Liver (tissue), 9 donors: Measurements from ENCODE around the gene GPR152. TPM values are rescaled to one million over a fixed set of nuclear protein-coding genes. Genes with fewer than 3 reads are reported as not detected.
A peak's percentile ranks its signal among the peaks of the same experiment; 100 is the strongest.
"Not testable (repeated sequence)": the region's sequence is repeated elsewhere in the genome, so short reads cannot be mapped to it uniquely, and the experiment has no call there.

Source experiments
- DNase-seq: peaks from one replicate; pipeline ENCODE4 v3.0.0-alpha.2; 2017; ENCODE audit warnings: low spot score
- H3K27ac ChIP-seq, 2 donors: one replicate each; pipeline ENCODE4 v1.7.0; 2013; ENCODE audit warnings: inconsistent platforms in 2 of 2, low read length in 2 of 2, control low read depth in 1 of 2, low read depth in 1 of 2, mild to moderate bottlenecking in 1 of 2
- H3K27me3 ChIP-seq, 4 donors: one replicate each; pipeline versions ENCODE4 v1.6.1 to v1.7.0; 2013; ENCODE audit warnings: low read length in 3 of 4, inconsistent platforms in 1 of 4, mild to moderate bottlenecking in 1 of 4, moderate library complexity in 1 of 4; ENCODE audit not compliant: control insufficient read depth in 4 of 4, insufficient read depth in 4 of 4
- H3K36me3 ChIP-seq, 4 donors: one replicate each; pipeline versions ENCODE4 v1.6.1 to v1.7.0; 2013; ENCODE audit warnings: low read length in 3 of 4, mild to moderate bottlenecking in 3 of 4, low read depth in 1 of 4, moderate library complexity in 1 of 4; ENCODE audit not compliant: control insufficient read depth in 4 of 4, insufficient read depth in 3 of 4
- H3K4me1 ChIP-seq, 4 donors: one replicate each; pipeline versions ENCODE4 v1.6.1 to v1.7.0; 2013; ENCODE audit warnings: low read length in 3 of 4, mild to moderate bottlenecking in 3 of 4, moderate library complexity in 1 of 4; ENCODE audit not compliant: control insufficient read depth in 4 of 4, insufficient read depth in 4 of 4
- H3K4me3 ChIP-seq, 3 donors: one replicate each; pipeline versions ENCODE4 v1.6.1 to v1.7.0; 2013; ENCODE audit warnings: low read length in 3 of 3, control low read depth in 1 of 3, low read depth in 1 of 3, mild to moderate bottlenecking in 1 of 3
- H3K9ac ChIP-seq, 2 donors: one replicate each; pipeline ENCODE4 v1.7.0; 2013; ENCODE audit warnings: low read length in 2 of 2, mild to moderate bottlenecking in 2 of 2, moderate library complexity in 2 of 2, control low read depth in 1 of 2, low read depth in 1 of 2
- H3K9me3 ChIP-seq, 4 donors: one replicate each; pipeline versions ENCODE4 v1.6.1 to v1.7.0; 2013; ENCODE audit warnings: low read length in 3 of 4; ENCODE audit not compliant: control insufficient read depth in 4 of 4
- EGR1 ChIP-seq, 2 donors: IDR thresholded peaks; 2 replicates each; pipeline ENCODE4 v1.6.1; 2016 to 2018; ENCODE audit warnings: antibody characterized with exemption in 2 of 2, low read depth in 2 of 2
- FOXA1 ChIP-seq: IDR thresholded peaks from 2 replicates; pipeline ENCODE4 v1.6.1; 2016; ENCODE audit warnings: antibody characterized with exemption
- FOXA2 ChIP-seq: IDR thresholded peaks from 2 replicates; pipeline ENCODE4 v1.6.1; 2016; ENCODE audit warnings: antibody characterized with exemption
- GABPA ChIP-seq, 2 donors: IDR thresholded peaks in 1 of 2; conservative IDR thresholded peaks in 1 of 2; 2 replicates each; pipeline ENCODE4 v1.6.1; 2016; ENCODE audit warnings: antibody characterized with exemption in 2 of 2, mild to moderate bottlenecking in 1 of 2, moderate library complexity in 1 of 2
- HNF4A ChIP-seq, 2 donors: conservative IDR thresholded peaks; 2 replicates each; pipeline ENCODE4 v1.6.1; 2016; ENCODE audit warnings: antibody characterized with exemption in 2 of 2, mild to moderate bottlenecking in 2 of 2
- HNF4G ChIP-seq: IDR thresholded peaks from 2 replicates; pipeline ENCODE4 v1.6.1; 2016; ENCODE audit warnings: antibody characterized with exemption
- JUND ChIP-seq, 2 donors: IDR thresholded peaks; 2 replicates each; pipeline ENCODE4 v1.6.1; 2016; ENCODE audit warnings: antibody characterized with exemption in 2 of 2
- NR2F2 ChIP-seq: IDR thresholded peaks from 2 replicates; pipeline ENCODE4 v1.6.1; 2016; ENCODE audit warnings: antibody characterized with exemption
- RAD21 ChIP-seq, 2 donors: IDR thresholded peaks; 2 replicates each; pipeline ENCODE4 v1.6.1; 2016; ENCODE audit warnings: antibody characterized with exemption in 2 of 2, mild to moderate bottlenecking in 2 of 2
- RXRA ChIP-seq, 2 donors: IDR thresholded peaks; 2 replicates each; pipeline ENCODE4 v1.6.1; 2017 to 2018; ENCODE audit warnings: antibody characterized with exemption in 2 of 2, mild to moderate bottlenecking in 1 of 2
- SP1 ChIP-seq: IDR thresholded peaks from 2 replicates; pipeline ENCODE4 v1.6.1; 2018; ENCODE audit warnings: antibody characterized with exemption, mild to moderate bottlenecking
- TAF1 ChIP-seq: conservative IDR thresholded peaks from 2 replicates; pipeline ENCODE4 v1.6.1; 2016; ENCODE audit warnings: antibody characterized with exemption, mild to moderate bottlenecking
- YY1 ChIP-seq: IDR thresholded peaks from 2 replicates; pipeline ENCODE4 v1.6.1; 2016; ENCODE audit warnings: antibody characterized with exemption, mild to moderate bottlenecking
- whole genome bisulfite sequencing: extraction: QIAGEN DNeasy Blood & Tissue Kit; methylation state at CpG from one replicate; pipeline ENCODE4 v1.1.7; 2013; 5-methylcytosine and 5-hydroxymethylcytosine counted together
- polyA plus RNA-seq, 2 donors: library from polyadenylated mRNA; stranded (reverse) in 1 of 2; unstranded in 1 of 2; fragments of 200-250 nt in 1 of 2; fragments of >200 nt in 1 of 2; fragmentation: Nextera tagmentation in 1 of 2; extraction: Ambion mirVana in 1 of 2; gene quantifications; one replicate each; pipeline versions ENCODE4 v1.2.1 to v1.2.3, GENCODE V29; 2013 to 2015
- total RNA-seq, 2 donors: library from RNA; depleted of rRNA; stranded (reverse); fragments of >200 nt; gene quantifications; one replicate each; pipeline ENCODE4 v1.2.3, GENCODE V29; 2014
- TF ChIP-seq, protein P1 (sequence below): IDR thresholded peaks from 2 replicates; pipeline ENCODE4 v1.6.1; 2016; ENCODE audit warnings: antibody characterized with exemption
- TF ChIP-seq, protein P2 (sequence below): fragments of 150-350 bp; IDR thresholded peaks from 2 replicates; pipeline ENCODE4 v1.5.1; 2017; ENCODE audit warnings: improper control_type of control experiment, low read depth, low read length; ENCODE audit not compliant: missing input control
- TF ChIP-seq, protein P3 (sequence below): IDR thresholded peaks from 2 replicates; pipeline ENCODE4 v1.6.1; 2016; ENCODE audit warnings: antibody characterized with exemption
- TF ChIP-seq, protein P4 (sequence below): IDR thresholded peaks from 2 replicates; pipeline ENCODE4 v1.6.1; 2016; ENCODE audit warnings: antibody characterized with exemption
- TF ChIP-seq, protein P5 (sequence below): IDR thresholded peaks from 2 replicates; pipeline ENCODE4 v1.6.1; 2016; ENCODE audit warnings: antibody characterized with exemption, mild to moderate bottlenecking
- donor health status: healthy.
- donor health status: healthy.
- donor health status: healthy.
- donor health status: healthy.
- donor health status: healthy.

The GPR152 gene
- total and polyA plus RNA-seq, 4 donors = not detected

DNA sequence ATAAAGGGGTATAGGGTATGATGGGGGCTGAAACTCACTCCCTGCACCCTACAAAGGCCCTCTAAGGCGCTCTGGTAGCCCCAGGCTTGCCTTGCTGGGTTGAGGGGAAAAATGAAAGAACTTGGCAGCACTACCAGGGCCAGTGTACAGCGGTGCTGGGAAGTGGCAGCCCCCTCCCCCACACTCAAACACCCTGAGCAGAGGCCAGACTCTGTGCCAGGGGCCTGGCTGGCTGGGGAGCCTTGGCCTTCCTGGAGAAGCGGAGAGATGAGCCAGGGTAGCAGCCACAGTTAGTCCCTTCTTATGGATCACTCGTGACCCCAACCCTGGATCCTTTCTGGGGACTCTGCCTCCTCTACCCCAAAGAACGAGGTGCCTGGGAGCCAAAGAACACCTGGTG lies 13.8 kb upstream of the GPR152 start:
- H3K27me3 ChIP-seq = no peaks in the 10 kb centered on the region
- H3K9me3 ChIP-seq = no peaks in the 10 kb centered on the region
- peak in 1 of 2 donors; percentile 9 for TF ChIP-seq RXRA (IDR thresholded peaks at IDR 0.05)
- no peak for TF ChIP-seq FOXA1
- peak in 1 of 2 donors; percentile 13 for TF ChIP-seq RAD21 (IDR thresholded peaks at IDR 0.05)
- peak; percentile 57 for TF ChIP-seq SP1
- TF ChIP-seq HNF4A (conservative IDR thresholded peaks at IDR 0.05) = peak in 1 of 2 donors; percentile 14
- TF ChIP-seq, protein P1, sequence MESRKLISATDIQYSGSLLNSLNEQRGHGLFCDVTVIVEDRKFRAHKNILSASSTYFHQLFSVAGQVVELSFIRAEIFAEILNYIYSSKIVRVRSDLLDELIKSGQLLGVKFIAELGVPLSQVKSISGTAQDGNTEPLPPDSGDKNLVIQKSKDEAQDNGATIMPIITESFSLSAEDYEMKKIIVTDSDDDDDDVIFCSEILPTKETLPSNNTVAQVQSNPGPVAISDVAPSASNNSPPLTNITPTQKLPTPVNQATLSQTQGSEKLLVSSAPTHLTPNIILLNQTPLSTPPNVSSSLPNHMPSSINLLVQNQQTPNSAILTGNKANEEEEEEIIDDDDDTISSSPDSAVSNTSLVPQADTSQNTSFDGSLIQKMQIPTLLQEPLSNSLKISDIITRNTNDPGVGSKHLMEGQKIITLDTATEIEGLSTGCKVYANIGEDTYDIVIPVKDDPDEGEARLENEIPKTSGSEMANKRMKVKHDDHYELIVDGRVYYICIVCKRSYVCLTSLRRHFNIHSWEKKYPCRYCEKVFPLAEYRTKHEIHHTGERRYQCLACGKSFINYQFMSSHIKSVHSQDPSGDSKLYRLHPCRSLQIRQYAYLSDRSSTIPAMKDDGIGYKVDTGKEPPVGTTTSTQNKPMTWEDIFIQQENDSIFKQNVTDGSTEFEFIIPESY = no peak
- no peak for TF ChIP-seq FOXA2
- TF ChIP-seq GABPA (IDR thresholded peaks at IDR 0.05 in 1 of 2, conservative IDR thresholded peaks at IDR 0.05 in 1 of 2) = no peak
- TF ChIP-seq EGR1 (IDR thresholded peaks at IDR 0.05; ENCODE audit: low read depth in 2 of 2) = no peak
- TF ChIP-seq, protein P2, sequence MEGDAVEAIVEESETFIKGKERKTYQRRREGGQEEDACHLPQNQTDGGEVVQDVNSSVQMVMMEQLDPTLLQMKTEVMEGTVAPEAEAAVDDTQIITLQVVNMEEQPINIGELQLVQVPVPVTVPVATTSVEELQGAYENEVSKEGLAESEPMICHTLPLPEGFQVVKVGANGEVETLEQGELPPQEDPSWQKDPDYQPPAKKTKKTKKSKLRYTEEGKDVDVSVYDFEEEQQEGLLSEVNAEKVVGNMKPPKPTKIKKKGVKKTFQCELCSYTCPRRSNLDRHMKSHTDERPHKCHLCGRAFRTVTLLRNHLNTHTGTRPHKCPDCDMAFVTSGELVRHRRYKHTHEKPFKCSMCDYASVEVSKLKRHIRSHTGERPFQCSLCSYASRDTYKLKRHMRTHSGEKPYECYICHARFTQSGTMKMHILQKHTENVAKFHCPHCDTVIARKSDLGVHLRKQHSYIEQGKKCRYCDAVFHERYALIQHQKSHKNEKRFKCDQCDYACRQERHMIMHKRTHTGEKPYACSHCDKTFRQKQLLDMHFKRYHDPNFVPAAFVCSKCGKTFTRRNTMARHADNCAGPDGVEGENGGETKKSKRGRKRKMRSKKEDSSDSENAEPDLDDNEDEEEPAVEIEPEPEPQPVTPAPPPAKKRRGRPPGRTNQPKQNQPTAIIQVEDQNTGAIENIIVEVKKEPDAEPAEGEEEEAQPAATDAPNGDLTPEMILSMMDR = no peak
- no peak for TF ChIP-seq JUND (IDR thresholded peaks at IDR 0.05)
- TF ChIP-seq YY1 = no peak
- no peak for TF ChIP-seq TAF1
- TF ChIP-seq, protein P3, sequence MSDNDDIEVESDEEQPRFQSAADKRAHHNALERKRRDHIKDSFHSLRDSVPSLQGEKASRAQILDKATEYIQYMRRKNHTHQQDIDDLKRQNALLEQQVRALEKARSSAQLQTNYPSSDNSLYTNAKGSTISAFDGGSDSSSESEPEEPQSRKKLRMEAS = no peak
- TF ChIP-seq, protein P4, sequence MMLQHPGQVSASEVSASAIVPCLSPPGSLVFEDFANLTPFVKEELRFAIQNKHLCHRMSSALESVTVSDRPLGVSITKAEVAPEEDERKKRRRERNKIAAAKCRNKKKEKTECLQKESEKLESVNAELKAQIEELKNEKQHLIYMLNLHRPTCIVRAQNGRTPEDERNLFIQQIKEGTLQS = no peak
- TF ChIP-seq, protein P5, sequence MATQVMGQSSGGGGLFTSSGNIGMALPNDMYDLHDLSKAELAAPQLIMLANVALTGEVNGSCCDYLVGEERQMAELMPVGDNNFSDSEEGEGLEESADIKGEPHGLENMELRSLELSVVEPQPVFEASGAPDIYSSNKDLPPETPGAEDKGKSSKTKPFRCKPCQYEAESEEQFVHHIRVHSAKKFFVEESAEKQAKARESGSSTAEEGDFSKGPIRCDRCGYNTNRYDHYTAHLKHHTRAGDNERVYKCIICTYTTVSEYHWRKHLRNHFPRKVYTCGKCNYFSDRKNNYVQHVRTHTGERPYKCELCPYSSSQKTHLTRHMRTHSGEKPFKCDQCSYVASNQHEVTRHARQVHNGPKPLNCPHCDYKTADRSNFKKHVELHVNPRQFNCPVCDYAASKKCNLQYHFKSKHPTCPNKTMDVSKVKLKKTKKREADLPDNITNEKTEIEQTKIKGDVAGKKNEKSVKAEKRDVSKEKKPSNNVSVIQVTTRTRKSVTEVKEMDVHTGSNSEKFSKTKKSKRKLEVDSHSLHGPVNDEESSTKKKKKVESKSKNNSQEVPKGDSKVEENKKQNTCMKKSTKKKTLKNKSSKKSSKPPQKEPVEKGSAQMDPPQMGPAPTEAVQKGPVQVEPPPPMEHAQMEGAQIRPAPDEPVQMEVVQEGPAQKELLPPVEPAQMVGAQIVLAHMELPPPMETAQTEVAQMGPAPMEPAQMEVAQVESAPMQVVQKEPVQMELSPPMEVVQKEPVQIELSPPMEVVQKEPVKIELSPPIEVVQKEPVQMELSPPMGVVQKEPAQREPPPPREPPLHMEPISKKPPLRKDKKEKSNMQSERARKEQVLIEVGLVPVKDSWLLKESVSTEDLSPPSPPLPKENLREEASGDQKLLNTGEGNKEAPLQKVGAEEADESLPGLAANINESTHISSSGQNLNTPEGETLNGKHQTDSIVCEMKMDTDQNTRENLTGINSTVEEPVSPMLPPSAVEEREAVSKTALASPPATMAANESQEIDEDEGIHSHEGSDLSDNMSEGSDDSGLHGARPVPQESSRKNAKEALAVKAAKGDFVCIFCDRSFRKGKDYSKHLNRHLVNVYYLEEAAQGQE = no peak
- no peak for TF ChIP-seq NR2F2
- TF ChIP-seq HNF4G = no peak
- no peak for DNase-seq
- H3K4me1 ChIP-seq = peaks cover 19 to 43% (median 31%) of the 10 kb centered on the region in 4 donors
- H3K27ac ChIP-seq = peak overlapping the region; percentile 47 to 48
- H3K4me3 ChIP-seq = no peak overlapping the region
- 71% methylated on average over 5 of the region's 5 CpGs for WGBS
- no peak overlapping the region for H3K9ac ChIP-seq
- H3K36me3 ChIP-seq = no peaks in the 10 kb centered on the region

DNA sequence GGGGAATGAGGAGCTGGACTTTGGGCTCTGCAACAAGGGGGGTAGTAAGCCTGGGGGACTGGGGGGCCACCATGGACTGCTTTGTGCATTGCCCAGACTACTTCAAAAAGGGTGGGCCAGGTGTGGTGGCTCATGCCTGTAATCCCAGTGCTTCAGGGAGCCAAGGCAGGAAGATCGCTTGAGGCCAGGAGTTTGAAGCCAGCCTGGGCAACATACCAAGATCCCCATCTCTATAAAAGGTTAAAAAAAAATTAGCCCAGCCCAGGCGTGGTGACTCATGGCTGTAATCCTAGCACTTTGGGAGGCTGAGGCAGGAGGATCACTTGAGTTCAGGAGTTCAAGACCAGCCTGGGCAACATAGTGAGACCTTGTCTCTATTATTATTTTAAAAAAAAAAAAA lies 13.0 kb upstream of the GPR152 start:
- not testable (repeated sequence) for H3K27me3 ChIP-seq, DNase-seq, H3K36me3 ChIP-seq, H3K9me3 ChIP-seq
- Histone ChIP-seq H3K9ac (peak overlapping the region in 1 of 2 donors; percentile 22), H3K4me3 (peak overlapping the region in 2 of 3 donors; percentile 72 to 82), H3K4me1 (peaks cover 19 to 43% (median 31%) of the 10 kb centered on the region in 4 donors), H3K27ac (peak overlapping the region; percentile 73 to 95)
- WGBS = 53% methylated on average over 2 of the region's 2 CpGs
